ENCODE data around the gene PABPN1L. TPM values are rescaled to one million over a fixed set of nuclear protein-coding genes. Genes with fewer than 3 reads are reported as not detected.

The PABPN1L gene
- total and polyA plus RNA-seq, 2 of the 8 experiments (the other 6 are each of a cell fraction or from before 2014, with no cell fraction given), result not detected

DNA sequence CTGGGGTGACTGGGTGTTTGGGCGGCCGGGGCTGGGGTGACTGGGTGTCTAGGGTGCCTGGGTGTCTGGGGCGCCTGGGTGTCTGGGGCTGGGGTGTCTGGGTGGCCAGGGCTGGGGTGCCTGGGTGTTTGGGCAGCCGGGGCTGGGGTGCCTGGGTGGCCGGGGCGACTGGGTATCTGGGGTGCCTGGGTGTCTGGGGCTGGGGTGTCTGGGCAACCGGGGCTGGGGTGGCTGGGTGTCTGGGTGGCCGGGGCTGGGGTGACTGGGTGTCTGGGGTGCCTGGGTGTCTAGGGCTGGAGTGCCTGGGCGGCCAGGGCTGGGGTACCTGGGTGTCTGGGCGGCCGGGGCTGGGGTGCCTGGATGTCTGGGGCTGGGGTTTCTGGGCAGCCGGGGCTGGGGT lies 41.3 kb downstream of the PABPN1L start (continued):
- TF ChIP-seq, protein P1, sequence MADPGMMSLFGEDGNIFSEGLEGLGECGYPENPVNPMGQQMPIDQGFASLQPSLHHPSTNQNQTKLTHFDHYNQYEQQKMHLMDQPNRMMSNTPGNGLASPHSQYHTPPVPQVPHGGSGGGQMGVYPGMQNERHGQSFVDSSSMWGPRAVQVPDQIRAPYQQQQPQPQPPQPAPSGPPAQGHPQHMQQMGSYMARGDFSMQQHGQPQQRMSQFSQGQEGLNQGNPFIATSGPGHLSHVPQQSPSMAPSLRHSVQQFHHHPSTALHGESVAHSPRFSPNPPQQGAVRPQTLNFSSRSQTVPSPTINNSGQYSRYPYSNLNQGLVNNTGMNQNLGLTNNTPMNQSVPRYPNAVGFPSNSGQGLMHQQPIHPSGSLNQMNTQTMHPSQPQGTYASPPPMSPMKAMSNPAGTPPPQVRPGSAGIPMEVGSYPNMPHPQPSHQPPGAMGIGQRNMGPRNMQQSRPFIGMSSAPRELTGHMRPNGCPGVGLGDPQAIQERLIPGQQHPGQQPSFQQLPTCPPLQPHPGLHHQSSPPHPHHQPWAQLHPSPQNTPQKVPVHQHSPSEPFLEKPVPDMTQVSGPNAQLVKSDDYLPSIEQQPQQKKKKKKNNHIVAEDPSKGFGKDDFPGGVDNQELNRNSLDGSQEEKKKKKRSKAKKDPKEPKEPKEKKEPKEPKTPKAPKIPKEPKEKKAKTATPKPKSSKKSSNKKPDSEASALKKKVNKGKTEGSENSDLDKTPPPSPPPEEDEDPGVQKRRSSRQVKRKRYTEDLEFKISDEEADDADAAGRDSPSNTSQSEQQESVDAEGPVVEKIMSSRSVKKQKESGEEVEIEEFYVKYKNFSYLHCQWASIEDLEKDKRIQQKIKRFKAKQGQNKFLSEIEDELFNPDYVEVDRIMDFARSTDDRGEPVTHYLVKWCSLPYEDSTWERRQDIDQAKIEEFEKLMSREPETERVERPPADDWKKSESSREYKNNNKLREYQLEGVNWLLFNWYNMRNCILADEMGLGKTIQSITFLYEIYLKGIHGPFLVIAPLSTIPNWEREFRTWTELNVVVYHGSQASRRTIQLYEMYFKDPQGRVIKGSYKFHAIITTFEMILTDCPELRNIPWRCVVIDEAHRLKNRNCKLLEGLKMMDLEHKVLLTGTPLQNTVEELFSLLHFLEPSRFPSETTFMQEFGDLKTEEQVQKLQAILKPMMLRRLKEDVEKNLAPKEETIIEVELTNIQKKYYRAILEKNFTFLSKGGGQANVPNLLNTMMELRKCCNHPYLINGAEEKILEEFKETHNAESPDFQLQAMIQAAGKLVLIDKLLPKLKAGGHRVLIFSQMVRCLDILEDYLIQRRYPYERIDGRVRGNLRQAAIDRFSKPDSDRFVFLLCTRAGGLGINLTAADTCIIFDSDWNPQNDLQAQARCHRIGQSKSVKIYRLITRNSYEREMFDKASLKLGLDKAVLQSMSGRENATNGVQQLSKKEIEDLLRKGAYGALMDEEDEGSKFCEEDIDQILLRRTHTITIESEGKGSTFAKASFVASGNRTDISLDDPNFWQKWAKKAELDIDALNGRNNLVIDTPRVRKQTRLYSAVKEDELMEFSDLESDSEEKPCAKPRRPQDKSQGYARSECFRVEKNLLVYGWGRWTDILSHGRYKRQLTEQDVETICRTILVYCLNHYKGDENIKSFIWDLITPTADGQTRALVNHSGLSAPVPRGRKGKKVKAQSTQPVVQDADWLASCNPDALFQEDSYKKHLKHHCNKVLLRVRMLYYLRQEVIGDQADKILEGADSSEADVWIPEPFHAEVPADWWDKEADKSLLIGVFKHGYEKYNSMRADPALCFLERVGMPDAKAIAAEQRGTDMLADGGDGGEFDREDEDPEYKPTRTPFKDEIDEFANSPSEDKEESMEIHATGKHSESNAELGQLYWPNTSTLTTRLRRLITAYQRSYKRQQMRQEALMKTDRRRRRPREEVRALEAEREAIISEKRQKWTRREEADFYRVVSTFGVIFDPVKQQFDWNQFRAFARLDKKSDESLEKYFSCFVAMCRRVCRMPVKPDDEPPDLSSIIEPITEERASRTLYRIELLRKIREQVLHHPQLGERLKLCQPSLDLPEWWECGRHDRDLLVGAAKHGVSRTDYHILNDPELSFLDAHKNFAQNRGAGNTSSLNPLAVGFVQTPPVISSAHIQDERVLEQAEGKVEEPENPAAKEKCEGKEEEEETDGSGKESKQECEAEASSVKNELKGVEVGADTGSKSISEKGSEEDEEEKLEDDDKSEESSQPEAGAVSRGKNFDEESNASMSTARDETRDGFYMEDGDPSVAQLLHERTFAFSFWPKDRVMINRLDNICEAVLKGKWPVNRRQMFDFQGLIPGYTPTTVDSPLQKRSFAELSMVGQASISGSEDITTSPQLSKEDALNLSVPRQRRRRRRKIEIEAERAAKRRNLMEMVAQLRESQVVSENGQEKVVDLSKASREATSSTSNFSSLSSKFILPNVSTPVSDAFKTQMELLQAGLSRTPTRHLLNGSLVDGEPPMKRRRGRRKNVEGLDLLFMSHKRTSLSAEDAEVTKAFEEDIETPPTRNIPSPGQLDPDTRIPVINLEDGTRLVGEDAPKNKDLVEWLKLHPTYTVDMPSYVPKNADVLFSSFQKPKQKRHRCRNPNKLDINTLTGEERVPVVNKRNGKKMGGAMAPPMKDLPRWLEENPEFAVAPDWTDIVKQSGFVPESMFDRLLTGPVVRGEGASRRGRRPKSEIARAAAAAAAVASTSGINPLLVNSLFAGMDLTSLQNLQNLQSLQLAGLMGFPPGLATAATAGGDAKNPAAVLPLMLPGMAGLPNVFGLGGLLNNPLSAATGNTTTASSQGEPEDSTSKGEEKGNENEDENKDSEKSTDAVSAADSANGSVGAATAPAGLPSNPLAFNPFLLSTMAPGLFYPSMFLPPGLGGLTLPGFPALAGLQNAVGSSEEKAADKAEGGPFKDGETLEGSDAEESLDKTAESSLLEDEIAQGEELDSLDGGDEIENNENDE (IDR thresholded peaks at IDR 0.05; ENCODE audit: insufficient replicate concordance, low read length), result no peak
- no peak for TF ChIP-seq GABPA (IDR thresholded peaks at IDR 0.05; ENCODE audit: borderline replicate concordance, insufficient read depth, low read length)
- no peak for TF ChIP-seq SIRT6 (IDR thresholded peaks at IDR 0.05; ENCODE audit: low read length)
- TF ChIP-seq, protein P2, sequence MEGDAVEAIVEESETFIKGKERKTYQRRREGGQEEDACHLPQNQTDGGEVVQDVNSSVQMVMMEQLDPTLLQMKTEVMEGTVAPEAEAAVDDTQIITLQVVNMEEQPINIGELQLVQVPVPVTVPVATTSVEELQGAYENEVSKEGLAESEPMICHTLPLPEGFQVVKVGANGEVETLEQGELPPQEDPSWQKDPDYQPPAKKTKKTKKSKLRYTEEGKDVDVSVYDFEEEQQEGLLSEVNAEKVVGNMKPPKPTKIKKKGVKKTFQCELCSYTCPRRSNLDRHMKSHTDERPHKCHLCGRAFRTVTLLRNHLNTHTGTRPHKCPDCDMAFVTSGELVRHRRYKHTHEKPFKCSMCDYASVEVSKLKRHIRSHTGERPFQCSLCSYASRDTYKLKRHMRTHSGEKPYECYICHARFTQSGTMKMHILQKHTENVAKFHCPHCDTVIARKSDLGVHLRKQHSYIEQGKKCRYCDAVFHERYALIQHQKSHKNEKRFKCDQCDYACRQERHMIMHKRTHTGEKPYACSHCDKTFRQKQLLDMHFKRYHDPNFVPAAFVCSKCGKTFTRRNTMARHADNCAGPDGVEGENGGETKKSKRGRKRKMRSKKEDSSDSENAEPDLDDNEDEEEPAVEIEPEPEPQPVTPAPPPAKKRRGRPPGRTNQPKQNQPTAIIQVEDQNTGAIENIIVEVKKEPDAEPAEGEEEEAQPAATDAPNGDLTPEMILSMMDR (IDR thresholded peaks at IDR 0.05; ENCODE audit: control extremely low read depth in 1 of 3, insufficient read depth in 1 of 3, low read depth in 1 of 3, low read length in 3 of 3), result no peak
- TF ChIP-seq, protein P3, sequence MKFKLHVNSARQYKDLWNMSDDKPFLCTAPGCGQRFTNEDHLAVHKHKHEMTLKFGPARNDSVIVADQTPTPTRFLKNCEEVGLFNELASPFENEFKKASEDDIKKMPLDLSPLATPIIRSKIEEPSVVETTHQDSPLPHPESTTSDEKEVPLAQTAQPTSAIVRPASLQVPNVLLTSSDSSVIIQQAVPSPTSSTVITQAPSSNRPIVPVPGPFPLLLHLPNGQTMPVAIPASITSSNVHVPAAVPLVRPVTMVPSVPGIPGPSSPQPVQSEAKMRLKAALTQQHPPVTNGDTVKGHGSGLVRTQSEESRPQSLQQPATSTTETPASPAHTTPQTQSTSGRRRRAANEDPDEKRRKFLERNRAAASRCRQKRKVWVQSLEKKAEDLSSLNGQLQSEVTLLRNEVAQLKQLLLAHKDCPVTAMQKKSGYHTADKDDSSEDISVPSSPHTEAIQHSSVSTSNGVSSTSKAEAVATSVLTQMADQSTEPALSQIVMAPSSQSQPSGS (IDR thresholded peaks at IDR 0.05; ENCODE audit: low read length), result no peak
- no peak for TF ChIP-seq NRF1 (IDR thresholded peaks at IDR 0.05; ENCODE audit: low read depth, low read length)
- TF ChIP-seq SP4 (IDR thresholded peaks at IDR 0.05; ENCODE audit: low read length), result no peak

Measured in H1 (cell line).